SK-N-SH treated with all-trans-retinoic acid at 6 μM for 48 hours (cell line): ENCODE data around the gene DHTKD1.

ENCODE experiments used
- ATAC-seq: fragments of 200-7000 bp; cut with Tn5 transposase; 3 replicates; pipeline ENCODE4 v1.9.1; 2020; ENCODE audit warnings: mild to moderate bottlenecking, moderate library complexity
- ARNTL ChIP-seq: fragments of 450-650 bp; formaldehyde crosslinking; IDR thresholded peaks from 2 replicates; pipeline ENCODE4 v1.5.0; 2020; ENCODE audit warnings: low read depth, mild to moderate bottlenecking, moderate library complexity, borderline replicate concordance
- BACH2 ChIP-seq: fragments of 250-450 bp; sonication (Bioruptor Pico); IDR thresholded peaks from 2 replicates; pipeline ENCODE4 v1.9.0; 2021; ENCODE audit warnings: mild to moderate bottlenecking, borderline replicate concordance
- CREB5 ChIP-seq: fragments of 250-450 bp; sonication (Bioruptor Pico); IDR thresholded peaks from 2 replicates; pipeline ENCODE4 v1.5.1; 2020; ENCODE audit warnings: low read depth, mild to moderate bottlenecking, moderate library complexity
- CSDC2 ChIP-seq: fragments of 250-450 bp; sonication (Bioruptor Pico); IDR thresholded peaks from 2 replicates; pipeline ENCODE4 v1.5.0; 2020; ENCODE audit warnings: mild to moderate bottlenecking, moderate library complexity
- CSRNP3 ChIP-seq: fragments of 250-450 bp; sonication (Bioruptor Pico); IDR thresholded peaks from 2 replicates; pipeline ENCODE4 v1.5.1; 2021; ENCODE audit warnings: mild to moderate bottlenecking, moderate library complexity
- ESRRG ChIP-seq: fragments of 250-450 bp; sonication (Bioruptor Pico); IDR thresholded peaks from 2 replicates; pipeline ENCODE4 v1.6.1; 2021; ENCODE audit warnings: mild to moderate bottlenecking
- GLIS3 ChIP-seq: fragments of 250-450 bp; sonication (Bioruptor Pico); IDR thresholded peaks from 2 replicates; pipeline ENCODE4 v1.5.0; 2020; ENCODE audit warnings: mild to moderate bottlenecking, moderate library complexity
- ISL1 ChIP-seq: fragments of 250-450 bp; sonication (Bioruptor Pico); IDR thresholded peaks from 2 replicates; pipeline ENCODE4 v2.1.2; 2022; ENCODE audit warnings: mild to moderate bottlenecking, moderate library complexity
- OSR1 ChIP-seq: fragments of 250-450 bp; sonication (Bioruptor Pico); IDR thresholded peaks from 2 replicates; pipeline ENCODE4 v1.8.0; 2022; ENCODE audit warnings: moderate library complexity, mild to moderate bottlenecking, inconsistent platforms
- PATZ1 ChIP-seq: fragments of 250-450 bp; sonication (Bioruptor Pico); IDR thresholded peaks from 2 replicates; pipeline ENCODE4 v1.8.0; 2020; ENCODE audit warnings: mild to moderate bottlenecking, moderate library complexity, borderline replicate concordance
- PPARA ChIP-seq: fragments of 250-450 bp; sonication (Bioruptor Pico); IDR thresholded peaks from 2 replicates; pipeline ENCODE4 v1.5.0; 2020; ENCODE audit warnings: mild to moderate bottlenecking, borderline replicate concordance
- RARB ChIP-seq: fragments of 250-450 bp; sonication (Bioruptor Pico); IDR thresholded peaks from 2 replicates; pipeline ENCODE4 v1.8.0; 2021; ENCODE audit warnings: mild to moderate bottlenecking, moderate library complexity
- SNAI2 ChIP-seq: fragments of 250-450 bp; sonication (Bioruptor Pico); IDR thresholded peaks from 2 replicates; pipeline ENCODE4 v1.5.0; 2020; ENCODE audit warnings: mild to moderate bottlenecking, moderate library complexity
- TCF4 ChIP-seq: fragments of 250-450 bp; sonication (Bioruptor Pico); IDR thresholded peaks from 2 replicates; pipeline ENCODE4 v1.8.0; 2021; ENCODE audit warnings: mild to moderate bottlenecking, moderate library complexity, borderline replicate concordance
- TOX ChIP-seq: fragments of 250-450 bp; sonication (Bioruptor Pico); IDR thresholded peaks from 2 replicates; pipeline ENCODE4 v1.8.0; 2021; ENCODE audit warnings: mild to moderate bottlenecking, moderate library complexity, borderline replicate concordance
- ZFP3 ChIP-seq: fragments of 250-450 bp; sonication (Bioruptor Pico); IDR thresholded peaks from 2 replicates; pipeline ENCODE4 v1.5.0; 2020; ENCODE audit warnings: mild to moderate bottlenecking, moderate library complexity
- ZFP30 ChIP-seq: fragments of 450-650 bp; formaldehyde crosslinking; IDR thresholded peaks from 2 replicates; pipeline ENCODE4 v1.5.0; 2022; ENCODE audit warnings: mild to moderate bottlenecking, moderate library complexity
- ZNF565 ChIP-seq: fragments of 450-650 bp; formaldehyde crosslinking; conservative IDR thresholded peaks from 2 replicates; pipeline ENCODE4 v1.5.0; 2020; ENCODE audit warnings: low read depth, mild to moderate bottlenecking, moderate library complexity
- ZNF70 ChIP-seq: fragments of 450-650 bp; formaldehyde crosslinking; IDR thresholded peaks from 2 replicates; pipeline ENCODE4 v1.5.0; 2020; ENCODE audit warnings: mild to moderate bottlenecking, moderate library complexity
- ZNF8 ChIP-seq: fragments of 450-650 bp; formaldehyde crosslinking; IDR thresholded peaks from 2 replicates; pipeline ENCODE4 v1.5.0; 2020; ENCODE audit warnings: mild to moderate bottlenecking, moderate library complexity
- TF ChIP-seq, protein P1 (sequence below): fragments of 250-450 bp; sonication (Bioruptor Pico); IDR thresholded peaks from 2 replicates; pipeline ENCODE4 v1.8.0; 2021; ENCODE audit warnings: low read depth, mild to moderate bottlenecking, moderate library complexity, borderline replicate concordance

DHTKD1 gene

GRCh38 chr10:12068449-12069269, at the start of gene DHTKD1:
Gene DHTKD1 (plus strand): TSS chr10:12068954. CDS start chr10:12069034, 80 bp downstream.
- peak; percentile 62 for TF ChIP-seq TCF4 (CRISPR knock-in tag)
- TF ChIP-seq ZFP30 (CRISPR knock-in tag): no peak
- ATAC-seq: peak; percentile 99

DNA sequence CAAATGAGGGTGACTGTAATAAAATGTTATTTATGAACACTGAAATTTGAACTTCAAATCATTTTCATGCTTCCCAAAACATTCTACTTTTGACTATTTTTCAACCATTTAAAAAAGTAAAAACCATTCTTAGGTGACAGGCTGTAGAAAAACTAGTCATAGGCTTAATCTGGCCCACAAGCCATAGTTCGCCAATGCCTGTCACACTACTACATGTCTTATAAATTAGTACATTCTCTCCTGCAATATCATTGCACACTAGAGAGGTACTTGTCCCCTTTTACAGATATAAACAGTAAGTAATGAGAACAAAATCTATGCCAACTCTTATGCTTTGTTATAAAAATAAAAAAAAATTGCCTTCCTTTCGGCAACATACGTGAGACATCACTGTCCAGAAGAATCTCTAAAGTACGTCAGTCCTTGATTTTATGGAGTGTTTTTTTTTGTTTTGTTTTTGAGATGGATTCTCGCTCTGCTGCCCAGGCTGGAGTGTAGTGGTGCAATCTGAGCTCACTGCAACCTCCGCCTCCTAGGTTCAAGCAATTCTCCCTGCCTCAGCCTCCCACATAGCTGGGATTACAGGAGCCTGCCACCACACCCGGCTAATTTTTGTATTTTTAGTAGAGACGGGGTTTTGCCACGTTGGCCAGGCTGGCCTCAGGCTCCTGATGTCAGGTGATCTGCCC, 49.3 kb upstream of the DHTKD1 start:
- TF ChIP-seq OSR1 (CRISPR knock-in tag): no peak
- TF ChIP-seq RARB (CRISPR knock-in tag): no peak
- TF ChIP-seq ZNF8 (CRISPR knock-in tag): no peak
- TF ChIP-seq SNAI2 (CRISPR knock-in tag): no peak
- TF ChIP-seq TCF4 (CRISPR knock-in tag): no peak
- TF ChIP-seq PATZ1 (CRISPR knock-in tag): no peak
- TF ChIP-seq ZNF70 (CRISPR knock-in tag): no peak
- no peak for TF ChIP-seq ZNF565 (CRISPR knock-in tag)
- no peak for TF ChIP-seq ZFP30 (CRISPR knock-in tag)
- TF ChIP-seq CSRNP3: no peak
- no peak for TF ChIP-seq ZFP3
- TF ChIP-seq TOX (CRISPR knock-in tag): no peak
- TF ChIP-seq ISL1 (CRISPR knock-in tag): no peak
- no peak for TF ChIP-seq PPARA (CRISPR knock-in tag)
- TF ChIP-seq ARNTL (CRISPR knock-in tag): no peak
- ATAC-seq: peak; percentile 67

DNA sequence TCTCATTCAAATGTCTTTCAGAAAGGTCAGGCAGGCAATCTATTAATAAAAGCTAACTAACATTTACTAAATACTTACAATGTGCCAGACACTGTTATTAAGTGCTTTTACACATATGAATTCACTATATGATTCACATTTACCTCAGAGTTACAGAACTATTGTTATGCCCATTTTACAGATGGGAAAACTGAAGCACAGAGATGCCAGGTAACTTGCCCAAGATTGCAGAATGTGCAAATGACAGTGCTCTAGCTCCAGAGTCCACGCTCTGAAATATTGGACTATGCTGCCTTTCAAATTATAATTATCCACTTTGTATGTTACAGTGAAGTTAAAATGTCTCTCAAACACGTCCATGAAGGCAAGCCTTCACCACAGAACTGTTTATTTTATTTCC, 48.2 kb upstream of the DHTKD1 start:
- TF ChIP-seq ZNF8 (CRISPR knock-in tag) (no peak), CSRNP3 (no peak)
- no peak for ATAC-seq

GRCh38 chr10:12022580-12023257, 46.0 kb upstream of the DHTKD1 start:
- ATAC-seq: no peak
- TF ChIP-seq GLIS3 (CRISPR knock-in tag) (no peak), TCF4 (CRISPR knock-in tag) (no peak), OSR1 (CRISPR knock-in tag) (no peak), PPARA (CRISPR knock-in tag) (no peak), RARB (CRISPR knock-in tag) (no peak), ISL1 (CRISPR knock-in tag) (no peak), BACH2 (no peak)

- ATAC-seq: no peak
- TF ChIP-seq, protein P1, sequence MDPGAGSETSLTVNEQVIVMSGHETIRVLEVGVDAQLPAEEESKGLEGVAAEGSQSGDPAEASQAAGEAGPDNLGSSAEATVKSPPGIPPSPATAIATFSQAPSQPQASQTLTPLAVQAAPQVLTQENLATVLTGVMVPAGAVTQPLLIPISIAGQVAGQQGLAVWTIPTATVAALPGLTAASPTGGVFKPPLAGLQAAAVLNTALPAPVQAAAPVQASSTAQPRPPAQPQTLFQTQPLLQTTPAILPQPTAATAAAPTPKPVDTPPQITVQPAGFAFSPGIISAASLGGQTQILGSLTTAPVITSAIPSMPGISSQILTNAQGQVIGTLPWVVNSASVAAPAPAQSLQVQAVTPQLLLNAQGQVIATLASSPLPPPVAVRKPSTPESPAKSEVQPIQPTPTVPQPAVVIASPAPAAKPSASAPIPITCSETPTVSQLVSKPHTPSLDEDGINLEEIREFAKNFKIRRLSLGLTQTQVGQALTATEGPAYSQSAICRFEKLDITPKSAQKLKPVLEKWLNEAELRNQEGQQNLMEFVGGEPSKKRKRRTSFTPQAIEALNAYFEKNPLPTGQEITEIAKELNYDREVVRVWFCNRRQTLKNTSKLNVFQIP (CRISPR knock-in tag): no peak
- no peak for TF ChIP-seq BACH2
- no peak for TF ChIP-seq ESRRG (CRISPR knock-in tag)
- TF ChIP-seq TCF4 (CRISPR knock-in tag): no peak
- no peak for TF ChIP-seq RARB (CRISPR knock-in tag)
- no peak for TF ChIP-seq SNAI2 (CRISPR knock-in tag)
- no peak for TF ChIP-seq ZNF565 (CRISPR knock-in tag)
- no peak for TF ChIP-seq PPARA (CRISPR knock-in tag)
- TF ChIP-seq GLIS3 (CRISPR knock-in tag): no peak
- no peak for TF ChIP-seq ZFP30 (CRISPR knock-in tag)
- TF ChIP-seq ZFP3: no peak
- no peak for TF ChIP-seq CSDC2
- TF ChIP-seq CREB5: no peak
- no peak for TF ChIP-seq CSRNP3
These were observed 43.2 kb upstream of the DHTKD1 start for GRCh38 chr10:12025591-12025990.
